Measurements from ENCODE around the gene LRRC28.

- TF ChIP-seq CTCF (IDR thresholded peaks at IDR 0.05) (no peak), POLR2A (IDR thresholded peaks at IDR 0.05) (no peak)
Measured at GRCh38 chr15:99247062-99247461, 4.2 kb upstream of the LRRC28 start.
